Neuronal stem cell (in vitro differentiated cells): ENCODE data around the gene SLC6A1.
A peak's percentile ranks its signal among the peaks of the same experiment; 100 is the strongest.

ENCODE experiments used
- DNase-seq: peaks from one replicate; pipeline ENCODE4 v3.0.0-alpha.2; 2013; ENCODE audit warnings: low spot score
- H2AFZ ChIP-seq: one replicate; pipeline ENCODE4 v1.6.1; 2013; ENCODE audit warnings: mild to moderate bottlenecking, low read length, inconsistent platforms
- H2AK5ac ChIP-seq: 2 replicates; pipeline ENCODE4 v1.6.1; 2013; ENCODE audit warnings: low read depth, mild to moderate bottlenecking, inconsistent platforms, low read length, moderate library complexity, mixed read lengths
- H2BK120ac ChIP-seq: 2 replicates; pipeline ENCODE4 v1.6.1; 2013; ENCODE audit warnings: low read depth, mild to moderate bottlenecking, inconsistent platforms, low read length, moderate library complexity, mixed read lengths
- H2BK12ac ChIP-seq: one replicate; pipeline ENCODE4 v1.6.1; 2013; ENCODE audit warnings: low read length, inconsistent platforms
- H2BK15ac ChIP-seq: 2 replicates; pipeline ENCODE4 v1.6.1; 2013; ENCODE audit warnings: mild to moderate bottlenecking, low read length, inconsistent platforms, mixed read lengths
- H2BK5ac ChIP-seq: one replicate; pipeline ENCODE4 v1.6.1; 2013; ENCODE audit warnings: inconsistent platforms, mild to moderate bottlenecking, low read length, moderate library complexity
- H3K14ac ChIP-seq: one replicate; pipeline ENCODE4 v1.6.1; 2013; ENCODE audit warnings: low read length, inconsistent platforms
- H3K18ac ChIP-seq: 2 replicates; pipeline ENCODE4 v1.6.1; 2013; ENCODE audit warnings: low read length, inconsistent platforms
- H3K23ac ChIP-seq: 2 replicates; pipeline ENCODE4 v1.6.1; 2013; ENCODE audit warnings: low read depth, mild to moderate bottlenecking, mixed read lengths, low read length, inconsistent platforms; ENCODE audit not compliant: poor library complexity
- H3K27ac ChIP-seq: replicated peaks from 3 replicates; pipeline ENCODE4 v1.5.1; 2013; ENCODE audit warnings: low read length, inconsistent platforms
- H3K27me3 ChIP-seq, 3 experiments: 2 replicates each; pipeline ENCODE4 v1.6.1; 2013; ENCODE audit warnings: low read length in 3 of 3, mild to moderate bottlenecking in 2 of 3, inconsistent platforms in 1 of 3, low read depth in 1 of 3, mixed read lengths in 1 of 3, moderate library complexity in 1 of 3; ENCODE audit not compliant: control insufficient read depth in 3 of 3, insufficient read depth in 3 of 3
- H3K36me3 ChIP-seq, 2 donors: replicated peaks in 1 of 2; 2 replicates each; pipeline ENCODE4 v1.6.1; 2013; ENCODE audit warnings: low read length in 2 of 2; ENCODE audit not compliant: control insufficient read depth in 2 of 2, insufficient read depth in 2 of 2
- H3K4ac ChIP-seq: 2 replicates; pipeline ENCODE4 v1.6.1; 2013; ENCODE audit warnings: inconsistent platforms, mild to moderate bottlenecking, low read length, moderate library complexity
- H3K4me1 ChIP-seq, 2 donors: 1 replicate in 1 of 2; 2 replicates in 1 of 2; pipeline ENCODE4 v1.6.1; 2013; ENCODE audit warnings: low read length in 2 of 2, low read depth in 1 of 2; ENCODE audit not compliant: control insufficient read depth in 2 of 2, insufficient read depth in 1 of 2
- H3K4me2 ChIP-seq: one replicate; pipeline ENCODE4 v1.6.1; 2013; ENCODE audit warnings: mild to moderate bottlenecking, low read length, inconsistent platforms; ENCODE audit not compliant: insufficient read depth, poor library complexity, severe bottlenecking
- H3K4me3 ChIP-seq, 2 donors: 2 replicates each; pipeline ENCODE4 v1.5.1; 2013; ENCODE audit warnings: low read length in 2 of 2, mild to moderate bottlenecking in 2 of 2, inconsistent platforms in 1 of 2, moderate library complexity in 1 of 2
- H3K79me1 ChIP-seq: one replicate; pipeline ENCODE4 v1.6.1; 2013; ENCODE audit warnings: low read depth, mild to moderate bottlenecking, inconsistent platforms, low read length, moderate library complexity
- H3K9ac ChIP-seq: one replicate; pipeline ENCODE4 v1.6.1; 2013; ENCODE audit warnings: mild to moderate bottlenecking, low read depth, low read length, inconsistent platforms; ENCODE audit not compliant: poor library complexity
- H3K9me3 ChIP-seq, 2 donors: replicated peaks in 1 of 2; 2 replicates each; pipeline versions ENCODE3 to v1.6.1; 2013; ENCODE audit warnings: low read length in 2 of 2, mild to moderate bottlenecking in 2 of 2, inconsistent platforms in 1 of 2, low read depth in 1 of 2, mixed read lengths in 1 of 2, moderate library complexity in 1 of 2; ENCODE audit not compliant: control insufficient read depth in 2 of 2, insufficient read depth in 1 of 2
- H4K8ac ChIP-seq: one replicate; pipeline ENCODE4 v1.6.1; 2013; ENCODE audit warnings: low read depth, mild to moderate bottlenecking, inconsistent platforms, low read length, moderate library complexity
- H4K91ac ChIP-seq: one replicate; pipeline ENCODE4 v1.6.1; 2013; ENCODE audit warnings: low read length, low read depth, mild to moderate bottlenecking, inconsistent platforms; ENCODE audit not compliant: poor library complexity
- WGBS, 2 donors: extraction: QIAGEN DNeasy Blood & Tissue Kit; methylation state at CpG; one replicate each; pipeline ENCODE4 v1.1.7; 2013; ENCODE audit warnings: missing lambda C conversion rate in 2 of 2, mixed read lengths in 1 of 2; ENCODE audit not compliant: insufficient read length in 2 of 2, insufficient replicate concordance in 1 of 2; ENCODE audit errors: extremely low coverage in 2 of 2; 5-methylcytosine and 5-hydroxymethylcytosine counted together

Gene SLC6A1

GRCh38 chr3:11056531-11057050 is 64.0 kb downstream of the SLC6A1 start:
- H3K4me2 ChIP-seq: no peak overlapping the region
- no peak overlapping the region for H2BK5ac ChIP-seq
- no peaks in the 10 kb centered on the region for H3K4me1 ChIP-seq
- no peak for DNase-seq
- no peaks in the 10 kb centered on the region for H3K79me1 ChIP-seq
- peaks cover 0 to 11% (median 7%) of the 10 kb centered on the region in 3 experiments for H3K27me3 ChIP-seq
- H3K18ac ChIP-seq: no peak overlapping the region
- no peak overlapping the region for H3K4me3 ChIP-seq
- no peak overlapping the region for H2AFZ ChIP-seq
- no peak overlapping the region for H3K14ac ChIP-seq
- H2BK15ac ChIP-seq: no peak overlapping the region
- H4K8ac ChIP-seq: no peak overlapping the region
- no peak overlapping the region for H3K27ac ChIP-seq
- no peak overlapping the region for H3K4ac ChIP-seq
- no peak overlapping the region for H2BK120ac ChIP-seq
- no peak overlapping the region for H2AK5ac ChIP-seq
- H4K91ac ChIP-seq: no peak overlapping the region
- H3K36me3 ChIP-seq: no peaks in the 10 kb centered on the region
- WGBS, 2 donors: no CpG with 5 or more reads among the region's 8 CpGs
- H3K9me3 ChIP-seq: no peaks in the 10 kb centered on the region
- H3K23ac ChIP-seq: no peak overlapping the region
- H2BK12ac ChIP-seq: no peak overlapping the region
- no peak overlapping the region for H3K9ac ChIP-seq

DNA sequence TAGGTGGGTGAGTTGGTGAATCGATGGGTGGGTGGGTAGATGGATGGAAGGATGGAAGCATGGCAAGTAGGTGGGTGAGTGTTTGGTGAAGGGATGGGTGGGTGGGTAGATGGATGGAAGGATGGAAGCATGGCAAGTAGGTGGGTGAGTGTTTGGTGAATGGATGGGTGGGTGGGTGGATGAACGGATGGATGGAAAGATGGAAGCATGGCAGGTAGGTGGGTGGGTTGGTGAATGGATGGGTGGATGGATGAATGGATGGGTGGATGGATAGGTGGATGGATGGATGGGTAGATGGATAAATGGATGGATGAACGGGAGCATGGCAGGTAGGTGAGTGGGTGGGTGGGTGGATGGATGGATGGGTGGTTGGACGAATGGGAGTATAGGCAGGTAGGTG is 65.1 kb downstream of the SLC6A1 start:
- Histone ChIP-seq H3K14ac (no peak overlapping the region), H3K9me3 (no peaks in the 10 kb centered on the region), H2AK5ac (no peak overlapping the region), H2AFZ (no peak overlapping the region), H3K4me2 (no peak overlapping the region), H2BK12ac (no peak overlapping the region), H3K23ac (no peak overlapping the region), H3K4ac (no peak overlapping the region), H3K9ac (no peak overlapping the region), H2BK5ac (no peak overlapping the region), H2BK120ac (no peak overlapping the region), H2BK15ac (no peak overlapping the region), H3K4me1 (no peaks in the 10 kb centered on the region), H3K18ac (no peak overlapping the region), H4K8ac (no peak overlapping the region), H3K27ac (no peak overlapping the region), H3K79me1 (no peaks in the 10 kb centered on the region), H3K4me3 (no peak overlapping the region), H3K36me3 (no peaks in the 10 kb centered on the region), H4K91ac (no peak overlapping the region), H3K27me3 (peaks cover 0 to 16% (median 12%) of the 10 kb centered on the region in 3 experiments)
- WGBS, 2 donors: 100% methylated on average over 3 of the region's 4 CpGs; no CpG with 5 or more reads in 1 of the 2 donors
- DNase-seq: no peak

- Histone ChIP-seq H3K18ac (no peak overlapping the region), H3K27ac (no peak overlapping the region), H3K79me1 (no peaks in the 10 kb centered on the region), H2BK15ac (no peak overlapping the region), H2BK12ac (no peak overlapping the region), H3K23ac (no peak overlapping the region), H4K8ac (no peak overlapping the region), H3K14ac (no peak overlapping the region), H3K4me3 (no peak overlapping the region), H3K4me1 (no peaks in the 10 kb centered on the region), H3K9me3 (no peaks in the 10 kb centered on the region), H3K4ac (no peak overlapping the region), H2BK120ac (no peak overlapping the region), H2AFZ (peak overlapping the region; percentile 64), H3K9ac (no peak overlapping the region), H4K91ac (no peak overlapping the region), H3K4me2 (no peak overlapping the region), H3K27me3 (peaks cover 0 to 21% (median 13%) of the 10 kb centered on the region in 3 experiments), H3K36me3 (no peaks in the 10 kb centered on the region), H2AK5ac (no peak overlapping the region), H2BK5ac (no peak overlapping the region)
- DNase-seq: peak; percentile 57
- whole genome bisulfite sequencing, 2 donors: no CpG with 5 or more reads among the region's 14 CpGs
Measured at GRCh38 chr3:11059090-11059798, 66.7 kb downstream of the SLC6A1 start.

DNA sequence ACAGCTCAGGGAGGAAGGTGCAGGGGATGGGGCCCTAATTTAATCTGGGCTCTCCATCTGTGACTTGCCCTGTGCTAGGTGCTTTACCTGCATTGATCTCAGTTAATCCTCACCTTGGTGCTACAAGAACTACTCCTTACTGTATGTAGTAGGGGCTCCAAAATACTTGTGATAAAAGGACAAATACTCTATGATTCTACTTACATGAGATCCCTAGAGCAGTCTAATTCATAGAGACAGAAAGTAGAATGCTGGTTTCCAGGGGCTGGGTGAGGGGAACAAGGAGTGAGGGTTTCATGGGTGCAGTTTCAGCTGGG is 67.2 kb downstream of the SLC6A1 start:
- Histone ChIP-seq H3K4me3 (no peak overlapping the region), H4K8ac (no peak overlapping the region), H3K4ac (no peak overlapping the region), H2BK12ac (no peak overlapping the region), H2AK5ac (no peak overlapping the region), H3K79me1 (no peaks in the 10 kb centered on the region), H2BK120ac (no peak overlapping the region), H3K18ac (no peak overlapping the region), H3K23ac (no peak overlapping the region), H3K9me3 (peaks cover 0 to 1% of the 10 kb centered on the region in 2 donors), H2AFZ (no peak overlapping the region), H4K91ac (no peak overlapping the region), H3K9ac (no peak overlapping the region), H2BK5ac (no peak overlapping the region), H3K14ac (no peak overlapping the region), H3K36me3 (no peaks in the 10 kb centered on the region), H3K27me3 (peaks cover 0 to 21% (median 13%) of the 10 kb centered on the region in 3 experiments), H3K27ac (no peak overlapping the region), H3K4me1 (no peaks in the 10 kb centered on the region), H3K4me2 (no peak overlapping the region), H2BK15ac (no peak overlapping the region)
- DNase-seq: no peak
